HG03060 (cell line): ENCODE measurements around the gene CHAF1B.

Experiments used
- ATAC-seq: cut with Tn5 transposase; IDR thresholded peaks from one replicate; pipeline ENCODE4 v1.9.1; 2021; ENCODE audit warnings: low read depth, moderate number of reproducible peaks; ENCODE audit not compliant: unreplicated experiment

CHAF1B gene

GRCh38 chr21:36459098-36459497 lies 73.9 kb downstream of the CHAF1B start:
- no peak for ATAC-seq

DNA sequence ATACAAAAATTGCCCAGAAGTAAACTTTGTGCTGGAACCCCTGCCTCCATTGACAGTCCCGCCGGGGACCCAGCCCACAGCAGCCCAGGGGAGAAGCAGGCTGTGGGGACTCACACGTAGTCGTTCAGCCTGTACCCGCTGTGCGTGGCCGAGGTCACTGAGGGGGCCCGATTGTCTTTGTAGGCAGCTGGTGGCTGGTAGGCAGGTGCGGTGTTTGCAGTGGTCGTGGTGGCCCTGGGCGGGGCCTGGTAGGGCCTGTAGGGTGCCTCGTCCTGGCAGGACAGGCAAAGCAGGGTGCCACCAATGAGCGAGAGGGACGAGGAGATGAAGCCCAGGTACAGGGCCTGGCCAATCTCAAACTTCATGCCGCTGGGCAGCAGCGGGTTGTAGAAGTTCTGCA lies 75.7 kb downstream of the CHAF1B start:
- ATAC-seq: no peak

DNA sequence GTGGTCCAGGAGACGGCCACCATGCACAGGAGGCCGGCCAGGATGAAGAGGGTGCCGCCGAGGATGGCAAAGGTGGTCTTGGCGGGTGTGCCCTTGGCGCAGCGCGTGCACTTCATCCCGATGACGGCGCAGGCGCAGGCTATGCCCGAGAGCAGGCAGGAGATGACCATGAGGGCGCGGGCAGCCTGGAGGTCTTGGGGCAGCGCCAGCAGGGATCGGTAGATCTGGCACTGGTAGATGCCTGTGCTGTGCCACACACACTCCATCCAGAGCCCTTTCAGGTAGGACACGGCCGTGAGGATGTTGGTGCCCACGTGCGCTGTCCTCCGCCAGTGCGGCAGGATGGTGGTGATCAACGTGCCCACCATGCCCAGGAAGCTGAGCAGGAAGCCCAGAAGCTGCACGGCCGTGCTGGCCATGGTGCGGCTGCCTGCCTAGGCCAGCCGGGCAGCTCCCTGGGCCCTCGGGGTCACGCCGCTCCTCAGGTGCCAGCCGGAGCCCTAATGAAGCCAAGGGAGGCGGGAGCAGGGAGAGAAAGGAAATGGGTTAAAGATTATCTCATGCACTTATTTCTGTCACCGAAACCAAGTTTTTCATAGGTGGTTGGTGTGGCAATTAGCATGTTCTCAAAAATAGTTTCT lies 76.2 kb downstream of the CHAF1B start:
- ATAC-seq: no peak

DNA sequence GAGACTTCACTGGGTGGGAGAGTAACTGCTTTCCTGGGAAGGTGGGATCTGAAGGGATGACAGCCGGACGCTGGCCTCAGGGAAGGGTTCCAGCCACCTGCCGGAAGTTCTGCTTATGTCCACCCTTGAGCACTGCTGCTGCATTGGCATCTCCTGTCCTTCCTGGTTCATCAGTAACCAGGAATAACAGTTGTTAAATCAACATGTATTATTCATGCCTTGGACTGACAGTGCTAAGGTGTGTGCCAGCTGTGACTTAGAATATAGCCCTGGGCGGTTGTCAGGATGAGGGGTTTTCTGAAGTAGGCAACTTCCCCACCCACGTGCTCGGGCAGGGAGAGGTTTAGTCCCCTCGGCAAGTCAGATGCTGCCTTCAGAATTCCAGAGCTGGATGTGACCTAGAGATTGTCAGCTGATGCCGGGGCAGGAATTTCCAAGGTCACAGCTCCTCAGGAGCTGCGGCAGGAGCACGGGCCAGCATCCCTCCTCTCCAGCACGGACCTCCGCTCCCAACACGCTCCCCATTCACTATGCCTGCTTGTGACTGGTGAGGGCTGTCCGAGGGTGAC lies 76.8 kb downstream of the CHAF1B start:
- ATAC-seq: no peak

GRCh38 chr21:36463204-36463603 lies 78.0 kb downstream of the CHAF1B start:
- no peak for ATAC-seq

GRCh38 chr21:36463991-36464390 lies 78.8 kb downstream of the CHAF1B start:
- no peak for ATAC-seq

DNA sequence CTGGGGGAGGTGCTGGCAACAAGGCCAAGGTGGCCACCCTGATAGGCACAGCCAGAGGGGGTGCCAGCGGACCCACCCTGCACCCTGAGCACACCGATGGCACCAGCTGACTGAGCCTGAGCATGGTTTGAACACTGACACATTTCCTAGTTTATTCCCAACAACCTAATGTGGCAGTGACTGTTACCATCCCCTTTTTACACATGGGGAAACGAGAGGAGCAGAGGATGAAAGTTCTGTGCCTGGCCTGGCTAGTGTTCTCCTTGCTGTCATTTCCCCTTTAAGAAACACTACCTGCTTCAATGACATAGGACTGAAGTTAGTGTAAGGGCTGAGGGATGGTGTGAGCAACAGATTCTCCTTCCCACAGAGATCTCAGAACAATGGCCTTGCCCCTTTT lies 79.4 kb downstream of the CHAF1B start:
- ATAC-seq: no peak

GRCh38 chr21:36465478-36465877 lies 80.3 kb downstream of the CHAF1B start:
- ATAC-seq: no peak

GRCh38 chr21:36466061-36466511 lies 80.9 kb downstream of the CHAF1B start:
- ATAC-seq: no peak
